Measurements from ENCODE around the gene FAM163A. TPM values are rescaled to one million over a fixed set of nuclear protein-coding genes. Genes with fewer than 3 reads are reported as not detected.

The FAM163A gene
- total and polyA plus RNA-seq, 9 of the 15 experiments (the other 6 are each of a cell fraction or from before 2014, with no cell fraction given): not detected

GRCh38 chr1:179857009-179857408 lies 113.9 kb downstream of the FAM163A start:
- no peak overlapping the region for H3K27ac ChIP-seq (ENCODE audit: extremely low read depth, low read depth, low read length)
- TF ChIP-seq SRSF3 (IDR thresholded peaks at IDR 0.05; ENCODE audit: insufficient read depth, low read length) (no peak), GATA2 (CRISPR knock-in tag; IDR thresholded peaks at IDR 0.05) (no peak), SMARCE1 (IDR thresholded peaks at IDR 0.05) (no peak), ZNF224 (CRISPR knock-in tag; IDR thresholded peaks at IDR 0.05) (no peak), CREB3 (tag; conservative IDR thresholded peaks at IDR 0.05; ENCODE audit: low read depth) (no peak), ZNF696 (CRISPR knock-in tag; conservative IDR thresholded peaks at IDR 0.05) (no peak), HIVEP1 (CRISPR knock-in tag; IDR thresholded peaks at IDR 0.05) (no peak), BRF1 (IDR thresholded peaks at IDR 0.05; ENCODE audit: borderline replicate concordance, extremely low read depth, insufficient read length) (no peak)
- H3K4me2 ChIP-seq (ENCODE audit: insufficient read depth, low read length): no peak overlapping the region
- H3K4me3 ChIP-seq: no peak overlapping the region
- in situ Hi-C loops (cut with MboI) (no loop called here), intact Hi-C loops (cut with micrococcal nuclease) (no loop called here)
- no TSS peak for BruUV-seq (replicated peaks)
- no peaks in the 10 kb centered on the region for H4K20me1 ChIP-seq (replicated peaks; ENCODE audit: control insufficient read depth, insufficient read depth, low read length)
- no peak overlapping the region for H2AFZ ChIP-seq (ENCODE audit: low read depth, low read length)
- H3K36me3 ChIP-seq (ENCODE audit: control insufficient read depth, insufficient read depth, low read length): peaks cover 42% of the 10 kb centered on the region
- no peak overlapping the region for H3K9ac ChIP-seq (ENCODE audit: insufficient read depth in 1 of 2, low read depth in 2 of 2, low read length in 2 of 2)
- WGBS (ENCODE audit: insufficient coverage, low coverage, missing lambda C conversion rate): 97% methylated on average over 4 of the region's 4 CpGs
- no peaks in the 10 kb centered on the region for H3K79me2 ChIP-seq (ENCODE audit: control insufficient read depth, insufficient read depth, low read length)
- ATAC-seq (no peak), FAIRE-seq (no peak), DNase-seq (ENCODE audit: extremely low read depth in 1 of 4, low spot score in 3 of 4) (no peak)
- H3K27me3 ChIP-seq (ENCODE audit: control insufficient read depth in 2 of 2, insufficient read depth in 2 of 2, low read length in 2 of 2): no peaks in the 10 kb centered on the region
- H3K9me3 ChIP-seq (replicated peaks; ENCODE audit: control insufficient read depth, insufficient read depth, low read depth, low read length): no peaks in the 10 kb centered on the region
- CTCF ChIA-PET (ENCODE audit: low intra/inter-chr PET ratio): no interaction called here
- POLR2A ChIA-PET: interaction anchor here (0.6 kb wide), 1 partner anchor 986 kb away, joined by 3 read pairs; no protein-coding TSS in a partner anchor
- H3K9me1 ChIP-seq (ENCODE audit: control insufficient read depth, insufficient read depth, low read length): no peaks in the 10 kb centered on the region
- H3K4me1 ChIP-seq (replicated peaks in 1 of 2; ENCODE audit: control insufficient read depth in 2 of 2, insufficient read depth in 2 of 2, low read length in 2 of 2): no peaks in the 10 kb centered on the region
